Kidney epithelial cell (primary cell): ENCODE measurements around the gene SH2D1B. TPM values are rescaled to one million over a fixed set of nuclear protein-coding genes. Genes with fewer than 3 reads are reported as not detected.
"Not testable (repeated sequence)": the region's sequence is repeated elsewhere in the genome, so short reads cannot be mapped to it uniquely, and the experiment has no call there.

ENCODE experiments used
- DNase-seq: peaks from one replicate; pipeline ENCODE4 v3.0.0-alpha.2; 2010; ENCODE audit warnings: low read depth
- H3K27me3 ChIP-seq: 2 replicates; pipeline ENCODE4 v1.6.0; 2011; ENCODE audit warnings: low read length; ENCODE audit not compliant: control insufficient read depth, insufficient read depth
- H3K36me3 ChIP-seq: 2 replicates; pipeline ENCODE4 v1.5.1; 2011; ENCODE audit warnings: low read length; ENCODE audit not compliant: control insufficient read depth, insufficient read depth
- H3K4me3 ChIP-seq: 2 replicates; pipeline ENCODE4 v1.5.1; 2011; ENCODE audit warnings: low read depth, mild to moderate bottlenecking, control low read depth, low read length
- CTCF ChIP-seq: IDR thresholded peaks from 2 replicates; pipeline ENCODE4 v1.5.1; 2011; ENCODE audit warnings: mild to moderate bottlenecking, moderate library complexity, low read length, control low read depth, inconsistent platforms; ENCODE audit not compliant: insufficient read depth, poor library complexity, severe bottlenecking
- total RNA-seq: library from RNA; depleted of rRNA; stranded (reverse); fragments of >200 nt; gene quantifications from 2 replicates; pipeline ENCODE4 v1.2.3, GENCODE V29; 2015

Gene SH2D1B
- total RNA-seq, 1 donor from 2014 or later = not detected

- no peaks in the 10 kb centered on the region for H3K27me3 ChIP-seq
- TF ChIP-seq CTCF = no peak
- no peak overlapping the region for H3K4me3 ChIP-seq
- DNase-seq = no peak
- no peaks in the 10 kb centered on the region for H3K36me3 ChIP-seq
Measured at GRCh38 chr1:162353078-162353477, 58.9 kb downstream of the SH2D1B start.

GRCh38 chr1:162351874-162352273 lies 60.1 kb downstream of the SH2D1B start:
- H3K27me3 ChIP-seq, H3K4me3 ChIP-seq, H3K36me3 ChIP-seq, DNase-seq: not testable (repeated sequence)

GRCh38 chr1:162351246-162351842 lies 60.6 kb downstream of the SH2D1B start:
- no peak for DNase-seq
- no peaks in the 10 kb centered on the region for H3K36me3 ChIP-seq
- H3K27me3 ChIP-seq = no peaks in the 10 kb centered on the region
- TF ChIP-seq CTCF = no peak
- no peak overlapping the region for H3K4me3 ChIP-seq

- peak; percentile 95 for DNase-seq
- H3K4me3 ChIP-seq = no peak overlapping the region
- H3K27me3 ChIP-seq = no peaks in the 10 kb centered on the region
- H3K36me3 ChIP-seq = no peaks in the 10 kb centered on the region
- no peak for TF ChIP-seq CTCF
Measured at GRCh38 chr1:162349635-162350330, 62.2 kb downstream of the SH2D1B start.

- DNase-seq = no peak
- Histone ChIP-seq H3K36me3 (no peaks in the 10 kb centered on the region), H3K27me3 (no peaks in the 10 kb centered on the region), H3K4me3 (no peak overlapping the region)
- TF ChIP-seq CTCF = no peak
Measured at GRCh38 chr1:162347281-162347680, 64.7 kb downstream of the SH2D1B start.

Other genes starting within 250 kb of the SH2D1B start
- not detected in 2 replicates for gene SPATA46, start 35.3 kb downstream of the SH2D1B start, total RNA-seq
- 3.7 and 3.9 TPM in 2 replicates for gene C1orf226, start 30.4 kb downstream of the SH2D1B start, total RNA-seq
- 56.5 and 61.2 TPM in 2 replicates for gene UHMK1, start 85.7 kb upstream of the SH2D1B start, total RNA-seq
- 44.9 and 55.4 TPM in 2 replicates for gene UAP1, start 149.6 kb upstream of the SH2D1B start, total RNA-seq
- 3.8 and 4.0 TPM in 2 replicates for gene DDR2, start 220.3 kb upstream of the SH2D1B start, total RNA-seq